Measurements from ENCODE around the gene ARHGEF4.
A peak's percentile ranks its signal among the peaks of the same experiment; 100 is the strongest.

Gene ARHGEF4

GRCh38 chr2:131085646-131086045, 248.9 kb downstream of the ARHGEF4 start:
- TF ChIP-seq, protein P1, sequence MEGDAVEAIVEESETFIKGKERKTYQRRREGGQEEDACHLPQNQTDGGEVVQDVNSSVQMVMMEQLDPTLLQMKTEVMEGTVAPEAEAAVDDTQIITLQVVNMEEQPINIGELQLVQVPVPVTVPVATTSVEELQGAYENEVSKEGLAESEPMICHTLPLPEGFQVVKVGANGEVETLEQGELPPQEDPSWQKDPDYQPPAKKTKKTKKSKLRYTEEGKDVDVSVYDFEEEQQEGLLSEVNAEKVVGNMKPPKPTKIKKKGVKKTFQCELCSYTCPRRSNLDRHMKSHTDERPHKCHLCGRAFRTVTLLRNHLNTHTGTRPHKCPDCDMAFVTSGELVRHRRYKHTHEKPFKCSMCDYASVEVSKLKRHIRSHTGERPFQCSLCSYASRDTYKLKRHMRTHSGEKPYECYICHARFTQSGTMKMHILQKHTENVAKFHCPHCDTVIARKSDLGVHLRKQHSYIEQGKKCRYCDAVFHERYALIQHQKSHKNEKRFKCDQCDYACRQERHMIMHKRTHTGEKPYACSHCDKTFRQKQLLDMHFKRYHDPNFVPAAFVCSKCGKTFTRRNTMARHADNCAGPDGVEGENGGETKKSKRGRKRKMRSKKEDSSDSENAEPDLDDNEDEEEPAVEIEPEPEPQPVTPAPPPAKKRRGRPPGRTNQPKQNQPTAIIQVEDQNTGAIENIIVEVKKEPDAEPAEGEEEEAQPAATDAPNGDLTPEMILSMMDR (conservative IDR thresholded peaks at IDR 0.05; ENCODE audit: low read depth, low read length) = no peak
- H4K20me1 ChIP-seq (ENCODE audit: insufficient read depth) = peaks cover 18% of the 10 kb centered on the region
- H3K4me3 ChIP-seq (IDR thresholded peaks at IDR 0.05; ENCODE audit: insufficient read depth, low read depth, low read length) = no peak overlapping the region
- H3K27me3 ChIP-seq (ENCODE audit: insufficient read depth, low read depth) = no peaks in the 10 kb centered on the region
- no peak overlapping the region for H3K4me2 ChIP-seq
- no peaks in the 10 kb centered on the region for H3K36me3 ChIP-seq (ENCODE audit: insufficient read depth)
- H3K4me1 ChIP-seq (ENCODE audit: low read depth, poor library complexity, severe bottlenecking) = peaks cover 4% of the 10 kb centered on the region
- H3K9ac ChIP-seq = no peak overlapping the region
- no peak overlapping the region for H3K27ac ChIP-seq
- H2AFZ ChIP-seq (ENCODE audit: low read depth) = no peak overlapping the region
- H3K79me2 ChIP-seq (ENCODE audit: insufficient read depth, low read depth) = peaks cover 88% of the 10 kb centered on the region

GRCh38 chr2:131092458-131093005, 255.8 kb downstream of the ARHGEF4 start:
- Histone ChIP-seq H3K36me3 (ENCODE audit: insufficient read depth) (no peaks in the 10 kb centered on the region), H3K27me3 (ENCODE audit: insufficient read depth, low read depth) (no peaks in the 10 kb centered on the region), H3K4me1 (ENCODE audit: low read depth, poor library complexity, severe bottlenecking) (peaks cover 26% of the 10 kb centered on the region), H3K27ac (peak overlapping the region; percentile 90), H4K20me1 (ENCODE audit: insufficient read depth) (peaks cover 4% of the 10 kb centered on the region; the same call in 1 of the 2 replicates), H2AFZ (ENCODE audit: low read depth) (peak overlapping the region; percentile 26; the same call in 1 of the 2 replicates), H3K79me2 (ENCODE audit: insufficient read depth, low read depth) (peaks cover 53% of the 10 kb centered on the region), H3K4me3 (IDR thresholded peaks at IDR 0.05; ENCODE audit: insufficient read depth, low read depth, low read length) (no peak overlapping the region), H3K9ac (peak overlapping the region; percentile 69), H3K4me2 (peak overlapping the region; percentile 45)
- TF ChIP-seq, protein P1 (conservative IDR thresholded peaks at IDR 0.05; ENCODE audit: low read depth, low read length) = no peak

DNA sequence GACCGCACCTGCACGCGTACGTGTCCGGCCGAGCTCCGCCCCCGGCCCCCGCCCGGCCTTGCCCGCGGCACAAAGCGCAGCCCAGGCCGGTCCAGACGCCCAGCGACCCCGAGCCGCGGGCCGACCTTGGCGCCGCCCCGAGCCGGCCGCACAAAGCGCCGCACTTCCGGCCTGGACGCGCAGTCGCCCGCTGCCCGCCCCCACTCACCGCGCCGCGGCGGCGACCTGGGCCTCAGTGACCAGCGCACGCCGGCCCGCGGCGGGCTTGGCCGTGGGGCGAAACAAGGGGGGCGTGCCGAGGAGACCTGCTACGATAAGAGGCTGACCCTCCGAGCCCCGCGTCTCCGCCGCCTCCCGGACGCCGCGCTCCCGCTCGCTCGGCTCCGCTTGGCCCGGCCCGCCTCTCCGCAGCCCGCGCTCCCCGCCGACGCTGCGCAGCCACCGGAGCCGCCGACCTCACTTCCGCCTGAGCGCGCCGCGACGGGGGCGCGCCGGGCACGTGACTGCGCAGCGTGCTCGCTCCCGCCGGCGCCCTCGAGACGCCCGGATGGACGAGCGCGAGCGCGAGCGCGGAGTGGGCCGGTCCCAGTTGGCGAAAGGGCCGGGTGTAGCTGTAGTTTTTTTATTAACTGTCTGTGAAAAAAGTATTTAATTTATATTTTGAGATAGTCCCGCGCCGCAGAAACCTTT, 256.4 kb downstream of the ARHGEF4 start, which contains the start of gene FAM168B:
TSS of gene FAM168B (minus strand) at position 455 of the 690 bp plus-strand sequence. CDS start 10,814 bp downstream, outside the sequence.
- H3K27ac ChIP-seq = peak within 1 kb of the TSS; percentile 90
- H3K27me3 ChIP-seq (ENCODE audit: insufficient read depth, low read depth) = no peaks in the 10 kb centered on the region
- H4K20me1 ChIP-seq (ENCODE audit: insufficient read depth) = peaks cover 4% of the 10 kb centered on the region; the same call in 1 of the 2 replicates
- TF ChIP-seq, protein P1 (conservative IDR thresholded peaks at IDR 0.05; ENCODE audit: low read depth, low read length) = no peak
- peaks cover 26% of the 10 kb centered on the region for H3K4me1 ChIP-seq (ENCODE audit: low read depth, poor library complexity, severe bottlenecking)
- peaks cover 47% of the 10 kb centered on the region for H3K79me2 ChIP-seq (ENCODE audit: insufficient read depth, low read depth)
- H3K4me3 ChIP-seq (IDR thresholded peaks at IDR 0.05; ENCODE audit: insufficient read depth, low read depth, low read length) = peak within 1 kb of the TSS; percentile 59
- no peaks in the 10 kb centered on the region for H3K36me3 ChIP-seq (ENCODE audit: insufficient read depth)
- H3K4me2 ChIP-seq = peak within 1 kb of the TSS; percentile 54
- peak within 1 kb of the TSS; percentile 69 for H3K9ac ChIP-seq
- H2AFZ ChIP-seq (ENCODE audit: low read depth) = peak within 1 kb of the TSS; percentile 94

GRCh38 chr2:131093696-131094462, 257.2 kb downstream of the ARHGEF4 start:
- Histone ChIP-seq H3K4me2 (peak overlapping the region; percentile 54), H4K20me1 (ENCODE audit: insufficient read depth) (peaks cover 4% of the 10 kb centered on the region; the same call in 1 of the 2 replicates), H3K27me3 (ENCODE audit: insufficient read depth, low read depth) (no peaks in the 10 kb centered on the region), H3K27ac (peak overlapping the region; percentile 90), H3K4me3 (IDR thresholded peaks at IDR 0.05; ENCODE audit: insufficient read depth, low read depth, low read length) (peak overlapping the region; percentile 59), H2AFZ (ENCODE audit: low read depth) (peak overlapping the region; percentile 94), H3K79me2 (ENCODE audit: insufficient read depth, low read depth) (peaks cover 39% of the 10 kb centered on the region), H3K9ac (peak overlapping the region; percentile 69), H3K36me3 (ENCODE audit: insufficient read depth) (no peaks in the 10 kb centered on the region), H3K4me1 (ENCODE audit: low read depth, poor library complexity, severe bottlenecking) (peaks cover 26% of the 10 kb centered on the region)
- TF ChIP-seq, protein P1 (conservative IDR thresholded peaks at IDR 0.05; ENCODE audit: low read depth, low read length) = no peak
